ENCODE measurements around the gene SPG7. TPM values are rescaled to one million over a fixed set of nuclear protein-coding genes. Genes with fewer than 3 reads are reported as not detected.

The SPG7 gene
- total RNA-seq, 2 donors from 2014 or later, result 97.7 to 114 TPM

GRCh38 chr16:89547860-89548259 lies 39.7 kb downstream of the SPG7 start:
- H3K27ac Mint-ChIP-seq, result peak overlapping the region; percentile 34 to 87
- DNase-seq (ENCODE audit: low spot score in 2 of 2) (no peak), ATAC-seq (no peak)
- no peaks in the 10 kb centered on the region for H3K9me3 Mint-ChIP-seq
- peaks cover 13 to 16% of the 10 kb centered on the region in 2 donors for H3K36me3 Mint-ChIP-seq

- no peak for DNase-seq (ENCODE audit: low spot score in 2 of 2)
- Mint-ChIP-seq H3K9me3 (no peaks in the 10 kb centered on the region), H3K36me3 (peaks cover 13 to 16% of the 10 kb centered on the region in 2 donors), H3K27ac (peak overlapping the region; percentile 87 to 93)
- ATAC-seq, result peak; percentile 19 to 49
Measured at GRCh38 chr16:89548344-89549006, 40.3 kb downstream of the SPG7 start.

- Mint-ChIP-seq H3K36me3 (peaks cover 13 to 16% of the 10 kb centered on the region in 2 donors), H3K27ac (peak overlapping the region; percentile 87 to 93), H3K9me3 (no peaks in the 10 kb centered on the region)
- ATAC-seq (peak; percentile 87 to 93), DNase-seq (ENCODE audit: low spot score in 2 of 2) (no peak)
Measured at GRCh38 chr16:89549007-89549700, 41.0 kb downstream of the SPG7 start.

- Mint-ChIP-seq H3K36me3 (peaks cover 13 to 16% of the 10 kb centered on the region in 2 donors), H3K9me3 (no peaks in the 10 kb centered on the region), H3K27ac (peak overlapping the region in 1 of 2 donors; percentile 87)
- no peak for DNase-seq (ENCODE audit: low spot score in 2 of 2)
- no peak for ATAC-seq
Measured at GRCh38 chr16:89550421-89551007, 42.3 kb downstream of the SPG7 start.

- H3K27ac Mint-ChIP-seq, result peak overlapping the region in 1 of 2 donors; percentile 44
- no peak for ATAC-seq
- no peak for DNase-seq (ENCODE audit: low spot score in 2 of 2)
- no peaks in the 10 kb centered on the region for H3K9me3 Mint-ChIP-seq
- peaks cover 13 to 16% of the 10 kb centered on the region in 2 donors for H3K36me3 Mint-ChIP-seq
Measured at GRCh38 chr16:89552329-89552728, 44.1 kb downstream of the SPG7 start.

GRCh38 chr16:89552913-89553312 lies 44.7 kb downstream of the SPG7 start:
- H3K36me3 Mint-ChIP-seq, result peaks cover 12 to 16% of the 10 kb centered on the region in 2 donors
- DNase-seq (ENCODE audit: low spot score in 2 of 2) (no peak), ATAC-seq (no peak)
- no peaks in the 10 kb centered on the region for H3K9me3 Mint-ChIP-seq
- H3K27ac Mint-ChIP-seq, result peak overlapping the region in 1 of 2 donors; percentile 44

- Mint-ChIP-seq H3K36me3 (peaks cover 6 to 16% of the 10 kb centered on the region in 2 donors), H3K9me3 (no peaks in the 10 kb centered on the region), H3K27ac (peak overlapping the region in 1 of 2 donors; percentile 36)
- ATAC-seq (no peak), DNase-seq (ENCODE audit: low spot score in 2 of 2) (no peak)
Measured at GRCh38 chr16:89553733-89554132, 45.5 kb downstream of the SPG7 start.

GRCh38 chr16:89554343-89554742 lies 46.1 kb downstream of the SPG7 start:
- Mint-ChIP-seq H3K27ac (no peak overlapping the region), H3K36me3 (peaks cover 6 to 12% of the 10 kb centered on the region in 2 donors), H3K9me3 (no peaks in the 10 kb centered on the region)
- DNase-seq (ENCODE audit: low spot score in 2 of 2) (no peak), ATAC-seq (no peak)

- peaks cover 9 to 15% of the 10 kb centered on the region in 2 donors for H3K36me3 Mint-ChIP-seq
- ATAC-seq (no peak), DNase-seq (ENCODE audit: low spot score in 2 of 2) (no peak)
- no peak overlapping the region for H3K27ac Mint-ChIP-seq
- H3K9me3 Mint-ChIP-seq, result no peaks in the 10 kb centered on the region
Measured at GRCh38 chr16:89555265-89555664, 47.1 kb downstream of the SPG7 start.

GRCh38 chr16:89555780-89556179 lies 47.6 kb downstream of the SPG7 start:
- DNase-seq (ENCODE audit: low spot score in 2 of 2) (no peak), ATAC-seq (no peak)
- no peak overlapping the region for H3K27ac Mint-ChIP-seq
- peaks cover 6 to 13% of the 10 kb centered on the region in 2 donors for H3K36me3 Mint-ChIP-seq
- no peaks in the 10 kb centered on the region for H3K9me3 Mint-ChIP-seq

GRCh38 chr16:89556750-89557689 lies 48.8 kb downstream of the SPG7 start:
- DNase-seq (ENCODE audit: low spot score in 2 of 2), result peak; percentile 77 to 93
- Mint-ChIP-seq H3K36me3 (peaks cover 15 to 16% of the 10 kb centered on the region in 2 donors), H3K27ac (peak overlapping the region in 1 of 2 donors; percentile 74)

GRCh38 chr16:89557690-89558490 lies 49.7 kb downstream of the SPG7 start:
- Mint-ChIP-seq H3K27ac (peak overlapping the region in 1 of 2 donors; percentile 12), H3K9me3 (no peaks in the 10 kb centered on the region), H3K36me3 (peaks cover 24 to 25% of the 10 kb centered on the region in 2 donors)
- no peak for DNase-seq (ENCODE audit: low spot score in 2 of 2)
- ATAC-seq, result no peak

More at GRCh38 chr16:89556750-89557689, 48.8 kb downstream of the SPG7 start:
- no peaks in the 10 kb centered on the region for H3K9me3 Mint-ChIP-seq
- ATAC-seq, result peak; percentile 41 to 59

- Mint-ChIP-seq H3K27ac (peak within 1 kb of the TSS; percentile 99), H3K9me3 (no peaks in the 10 kb centered on the region), H3K36me3 (peaks cover 34 to 35% of the 10 kb centered on the region in 2 donors)
- DNase-seq (ENCODE audit: low spot score in 2 of 2) (peak; percentile 91 to 93), ATAC-seq (peak; percentile 91 to 93)
Measured at GRCh38 chr16:89560378-89561141, 52.4 kb downstream of the SPG7 start, which contains the start of gene RPL13. RPL13 (plus strand) TSS chr16:89560682; CDS start chr16:89560960, 278 bp downstream.

GRCh38 chr16:89561142-89561883 lies 53.1 kb downstream of the SPG7 start:
- no peaks in the 10 kb centered on the region for H3K9me3 Mint-ChIP-seq
- peak overlapping the region; percentile 98 to 99 for H3K27ac Mint-ChIP-seq
- peaks cover 34 to 35% of the 10 kb centered on the region in 2 donors for H3K36me3 Mint-ChIP-seq
- DNase-seq (ENCODE audit: low spot score in 2 of 2), result no peak
- ATAC-seq, result no peak

All from activated naive CD4-positive, alpha-beta T cell treated with anti-CD3 and anti-CD28 coated beads, Interleukin-2, amount 50 U/mL, for 72 hours (primary cell).